ENCODE data around the gene HIRA.
"Not testable (repeated sequence)": the region's sequence is repeated elsewhere in the genome, so short reads cannot be mapped to it uniquely, and the experiment has no call there.

Gene HIRA

DNA sequence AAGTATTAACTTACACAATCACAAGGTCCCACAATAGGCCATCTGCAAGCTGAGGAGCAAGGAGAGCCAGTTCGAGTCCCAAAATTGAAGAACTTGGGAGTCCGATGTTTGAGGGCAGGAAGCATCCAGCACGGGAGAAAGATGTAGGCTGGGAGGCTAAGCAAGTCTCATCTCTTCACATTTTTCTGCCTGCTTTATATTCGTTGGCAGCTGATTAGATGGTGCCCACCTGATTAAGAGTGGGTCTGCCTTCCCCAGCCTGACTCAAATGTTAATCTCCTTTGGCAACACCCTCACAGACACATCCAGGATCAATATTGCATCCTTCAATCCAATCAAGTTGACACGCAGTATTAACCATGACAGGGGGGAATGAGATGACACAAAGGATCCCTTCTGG, 101.3 kb downstream of the HIRA start:
- DNase-seq (ENCODE audit: low read depth in 2 of 2): not testable (repeated sequence)

GRCh38 chr22:19329454-19329853, 102.1 kb downstream of the HIRA start:
- no peak for DNase-seq (ENCODE audit: low read depth in 2 of 2)

- DNase-seq (ENCODE audit: low read depth in 2 of 2): no peak
These were observed 106.1 kb downstream of the HIRA start for GRCh38 chr22:19325296-19325948.

- not testable (repeated sequence) for DNase-seq (ENCODE audit: low read depth in 2 of 2)
These were observed 108.1 kb downstream of the HIRA start for GRCh38 chr22:19323420-19323819.

DNA sequence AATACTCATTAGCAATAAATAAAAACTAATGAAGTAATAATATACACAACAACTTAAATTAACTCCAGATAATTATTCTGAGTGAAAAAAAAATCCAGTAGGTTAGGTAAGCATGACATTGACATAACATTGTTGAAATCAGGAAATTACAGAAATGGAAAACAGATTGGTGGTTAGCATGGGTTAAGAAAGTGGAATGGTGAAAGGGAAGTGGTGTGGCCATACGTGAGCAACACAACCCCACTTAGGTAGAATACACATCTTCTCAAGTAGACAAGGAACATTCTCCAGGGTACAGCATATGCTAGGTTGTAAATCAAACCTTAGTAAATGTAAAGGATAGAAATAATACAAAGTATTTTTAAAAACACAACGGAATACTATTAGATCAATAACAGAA, 109.8 kb downstream of the HIRA start:
- DNase-seq (ENCODE audit: low read depth in 2 of 2): no peak

- not testable (repeated sequence) for DNase-seq (ENCODE audit: low read depth in 2 of 2)
These were observed 111.4 kb downstream of the HIRA start for GRCh38 chr22:19320136-19320535.

GRCh38 chr22:19319281-19319680, 112.3 kb downstream of the HIRA start:
- DNase-seq (ENCODE audit: low read depth in 2 of 2): no peak

- DNase-seq (ENCODE audit: low read depth in 2 of 2): no peak
These were observed 113.7 kb downstream of the HIRA start for GRCh38 chr22:19317865-19318264.

- no peak for DNase-seq (ENCODE audit: low read depth in 2 of 2)
These were observed 123.7 kb downstream of the HIRA start for GRCh38 chr22:19307872-19308271.

GRCh38 chr22:19306535-19306934, 125.0 kb downstream of the HIRA start:
- DNase-seq (ENCODE audit: low read depth in 2 of 2): not testable (repeated sequence)

DNA sequence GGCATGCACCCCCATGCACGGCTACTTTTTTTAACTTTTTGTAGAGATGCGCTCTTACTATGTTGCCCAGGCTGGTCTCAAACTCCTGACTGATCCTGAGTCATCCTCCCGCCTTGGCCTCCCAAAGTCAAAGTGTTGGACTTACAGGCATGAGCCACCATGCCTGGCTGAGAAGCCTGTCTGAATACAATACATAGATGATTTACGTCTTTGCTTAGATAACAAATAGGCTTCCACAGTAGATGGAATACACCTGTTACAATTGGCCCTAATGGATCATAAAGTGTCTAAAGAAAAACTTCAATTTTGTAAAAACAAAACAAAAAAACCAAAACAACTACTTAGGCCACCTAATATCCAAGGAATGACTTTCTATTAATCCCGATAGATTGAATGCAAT, 127.0 kb downstream of the HIRA start:
- DNase-seq (ENCODE audit: low read depth in 2 of 2): no peak

- DNase-seq (ENCODE audit: low read depth in 2 of 2): no peak
These were observed 127.7 kb downstream of the HIRA start for GRCh38 chr22:19303785-19304184.

GRCh38 chr22:19295733-19296132, 135.8 kb downstream of the HIRA start:
- DNase-seq (ENCODE audit: low read depth in 2 of 2): no peak

- DNase-seq (ENCODE audit: low read depth in 2 of 2): no peak
These were observed 138.9 kb downstream of the HIRA start for GRCh38 chr22:19292458-19293230.

DNA sequence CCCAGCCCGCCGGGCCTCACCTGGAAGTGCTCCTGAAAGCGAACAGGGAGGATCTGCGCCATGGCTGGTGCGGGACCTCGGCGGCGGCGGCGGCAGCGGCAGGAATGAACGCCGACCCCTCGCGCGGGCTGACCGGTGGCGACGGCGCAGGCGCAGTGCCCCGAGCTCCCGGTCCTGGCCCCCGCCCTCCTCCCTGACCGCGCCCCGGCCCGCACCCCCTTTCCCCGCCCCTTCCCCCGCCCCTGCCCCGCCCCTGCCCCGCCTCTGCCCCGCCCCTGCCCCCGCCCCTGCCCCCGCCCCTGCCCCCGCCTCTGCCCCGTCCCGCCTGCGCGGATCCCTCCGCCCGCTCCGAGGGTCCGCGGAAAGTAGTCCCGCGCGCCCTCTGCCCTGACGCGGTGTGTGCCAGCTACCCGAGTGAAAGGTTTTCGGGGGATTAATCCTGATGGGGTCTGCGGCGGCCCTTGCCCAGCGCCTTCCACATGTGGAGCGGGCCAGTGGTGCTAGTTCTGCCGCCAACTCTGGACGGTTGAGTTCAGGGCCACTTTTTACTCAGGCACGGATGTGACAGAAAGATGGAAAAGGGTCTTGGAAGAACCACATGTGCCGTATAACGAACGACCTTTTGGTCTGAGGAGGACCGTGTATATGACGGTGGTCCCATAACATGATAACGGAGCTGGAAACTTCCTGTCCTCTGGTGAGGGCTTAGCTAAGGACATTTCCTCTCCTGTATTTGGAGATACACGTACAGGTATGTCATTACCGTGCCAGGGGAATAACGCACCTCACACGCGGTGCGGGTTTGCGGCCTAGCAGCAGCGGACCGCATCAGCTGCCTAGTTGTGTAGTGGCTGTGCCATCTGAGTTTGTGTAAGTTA, 139.7 kb downstream of the HIRA start, which contains the start of gene CLTCL1:
Gene CLTCL1, minus strand, starts transcription at position 140 of the 878 bp plus-strand sequence. Its CDS starts 78 bp downstream, at position 62.
- peak; percentile 25 to 42 for DNase-seq (ENCODE audit: low read depth in 2 of 2)

DNA sequence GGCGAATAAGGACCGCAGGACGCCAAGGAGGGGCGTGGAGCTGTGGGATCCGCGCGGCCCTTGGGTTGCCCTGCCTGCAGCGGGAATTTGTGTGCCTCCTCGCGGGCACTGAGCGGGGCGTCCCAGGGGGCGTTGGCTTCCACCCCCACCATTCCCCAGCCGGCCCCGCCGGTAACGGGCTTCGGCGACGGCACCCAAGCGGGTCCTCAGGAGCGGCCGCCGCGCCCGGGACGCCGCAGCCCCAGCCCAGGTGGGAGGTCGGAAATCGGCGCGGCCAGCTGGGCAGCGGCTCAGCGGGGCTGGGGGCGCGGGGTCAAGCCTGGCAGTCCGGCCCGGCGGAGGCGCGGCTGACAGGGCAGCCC, 140.3 kb downstream of the HIRA start:
- DNase-seq (ENCODE audit: low read depth in 2 of 2): no peak

- no peak for DNase-seq (ENCODE audit: low read depth in 2 of 2)
These were observed 140.9 kb downstream of the HIRA start for GRCh38 chr22:19290400-19291217.

- DNase-seq (ENCODE audit: low read depth in 2 of 2): no peak
These were observed 141.9 kb downstream of the HIRA start for GRCh38 chr22:19289475-19290161.

GRCh38 chr22:19287889-19288288, 143.6 kb downstream of the HIRA start:
- DNase-seq (ENCODE audit: low read depth in 2 of 2): no peak

DNA sequence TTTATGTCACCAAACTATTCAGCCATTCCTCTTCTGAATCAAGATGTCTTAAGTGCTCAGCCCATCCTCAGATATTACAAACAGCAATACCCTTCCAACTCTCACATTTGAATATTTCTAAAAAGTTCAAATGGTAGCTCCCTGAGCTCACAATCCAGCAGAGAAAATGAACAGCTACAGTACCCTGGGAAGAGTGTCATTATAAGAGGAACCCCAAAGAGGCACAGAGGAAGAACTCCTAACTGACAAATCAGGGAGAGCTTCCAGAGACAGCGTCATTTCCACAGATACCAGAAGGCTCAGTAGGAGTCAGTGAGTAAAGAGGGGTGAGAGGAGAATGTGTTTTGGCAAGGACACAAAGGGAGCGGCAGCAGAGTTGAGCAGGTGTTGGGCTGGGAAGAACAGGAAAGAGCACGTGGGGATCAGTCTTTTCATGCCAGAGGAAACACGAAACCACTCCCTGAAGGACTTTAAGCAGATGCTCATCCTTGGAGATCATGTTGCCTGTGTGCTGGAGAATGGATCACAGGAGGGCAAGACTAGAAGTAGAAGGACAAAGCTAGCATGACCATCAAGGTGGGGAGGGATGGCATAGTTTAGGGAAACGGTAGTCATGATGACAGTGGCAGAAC, 144.3 kb downstream of the HIRA start:
- DNase-seq (ENCODE audit: low read depth in 2 of 2): no peak

Measured in stimulated activated CD4-positive, alpha-beta T cell treated with anti-CD3 and anti-CD28 coated beads, Interleukin-1b, Interleukin-23, amount 100 ng/mL, for 1 hour (primary cell).